ENCODE results near the gene ZNF335.

Gene ZNF335

DNA sequence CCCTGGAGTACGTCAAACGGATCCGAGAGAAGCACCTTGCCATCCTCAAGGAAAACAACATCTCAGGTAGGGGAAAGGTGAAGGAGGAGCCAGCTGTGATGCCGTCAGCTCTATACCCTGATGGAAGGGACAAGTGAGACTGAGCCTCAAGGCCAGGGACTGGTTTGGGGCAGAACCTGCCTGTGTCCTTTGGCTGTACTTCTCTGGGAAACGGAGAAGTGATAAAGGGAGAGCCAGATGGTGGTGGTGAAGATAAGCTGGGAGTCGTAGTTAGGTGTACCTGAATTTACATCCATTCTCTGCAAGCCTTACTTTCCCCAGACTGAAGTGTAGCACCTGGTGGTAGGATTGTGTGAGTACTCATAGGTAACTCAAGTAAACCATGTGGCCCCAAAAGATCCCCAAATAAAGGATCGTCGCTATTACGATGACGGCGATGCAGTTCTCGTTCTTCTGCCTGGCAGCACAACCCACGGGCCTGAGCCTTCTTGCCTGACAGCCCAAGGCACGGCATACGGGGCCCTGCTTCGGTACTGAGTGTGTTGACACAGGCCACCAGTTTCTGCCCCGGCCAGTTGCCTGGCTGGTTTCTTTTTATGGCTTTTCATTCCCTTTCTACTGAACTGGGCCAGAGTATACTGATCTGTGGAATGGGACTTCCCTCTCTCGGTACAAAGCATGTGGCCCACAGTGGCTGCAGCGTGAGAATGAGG lies 26.9 kb downstream of the ZNF335 start:
- H3K14ac ChIP-seq (ENCODE audit: low read length) = no peak overlapping the region
- no peak overlapping the region for H4K8ac ChIP-seq (ENCODE audit: low read depth, low read length)
- DNase-seq (ENCODE audit: low spot score) = no peak
- H3K4me2 ChIP-seq (ENCODE audit: insufficient read depth, low read length, poor library complexity, severe bottlenecking) = no peak overlapping the region
- H3K4me1 ChIP-seq (ENCODE audit: control insufficient read depth in 2 of 2, insufficient read depth in 1 of 2, low read depth in 1 of 2, low read length in 2 of 2) = no peaks in the 10 kb centered on the region
- WGBS, 2 donors (ENCODE audit: extremely low coverage in 2 of 2, insufficient read length in 2 of 2, insufficient replicate concordance in 1 of 2) = no CpG with 5 or more reads among the region's 19 CpGs
- H3K27me3 ChIP-seq (ENCODE audit: control insufficient read depth in 3 of 3, insufficient read depth in 3 of 3, low read depth in 1 of 3, low read length in 3 of 3) = no peaks in the 10 kb centered on the region
- no peak overlapping the region for H2BK12ac ChIP-seq (ENCODE audit: low read length)
- no peak overlapping the region for H2BK5ac ChIP-seq (ENCODE audit: low read length)
- H3K9ac ChIP-seq (ENCODE audit: low read depth, low read length, poor library complexity) = peak overlapping the region; percentile 60
- no peak overlapping the region for H2BK120ac ChIP-seq (ENCODE audit: low read depth, low read length)
- H3K4me3 ChIP-seq (ENCODE audit: low read length in 2 of 2) = no peak overlapping the region
- no peak overlapping the region for H4K91ac ChIP-seq (ENCODE audit: low read depth, low read length, poor library complexity)
- no peak overlapping the region for H3K27ac ChIP-seq (replicated peaks; ENCODE audit: low read length)
- no peak overlapping the region for H2AFZ ChIP-seq (ENCODE audit: low read length)
- H3K9me3 ChIP-seq (replicated peaks in 1 of 2; ENCODE audit: control insufficient read depth in 2 of 2, insufficient read depth in 1 of 2, low read depth in 1 of 2, low read length in 2 of 2) = no peaks in the 10 kb centered on the region
- no peaks in the 10 kb centered on the region for H3K79me1 ChIP-seq (ENCODE audit: low read depth, low read length)
- no peak overlapping the region for H3K4ac ChIP-seq (ENCODE audit: low read length)
- H2BK15ac ChIP-seq (ENCODE audit: low read length) = no peak overlapping the region
- H3K18ac ChIP-seq (ENCODE audit: low read length) = no peak overlapping the region
- H3K23ac ChIP-seq (ENCODE audit: low read depth, low read length, poor library complexity) = no peak overlapping the region
- no peak overlapping the region for H2AK5ac ChIP-seq (ENCODE audit: low read depth, low read length)
- peaks cover 72 to 96% of the 10 kb centered on the region in 2 donors for H3K36me3 ChIP-seq (replicated peaks in 1 of 2; ENCODE audit: control insufficient read depth in 2 of 2, insufficient read depth in 2 of 2, low read length in 2 of 2)

DNA sequence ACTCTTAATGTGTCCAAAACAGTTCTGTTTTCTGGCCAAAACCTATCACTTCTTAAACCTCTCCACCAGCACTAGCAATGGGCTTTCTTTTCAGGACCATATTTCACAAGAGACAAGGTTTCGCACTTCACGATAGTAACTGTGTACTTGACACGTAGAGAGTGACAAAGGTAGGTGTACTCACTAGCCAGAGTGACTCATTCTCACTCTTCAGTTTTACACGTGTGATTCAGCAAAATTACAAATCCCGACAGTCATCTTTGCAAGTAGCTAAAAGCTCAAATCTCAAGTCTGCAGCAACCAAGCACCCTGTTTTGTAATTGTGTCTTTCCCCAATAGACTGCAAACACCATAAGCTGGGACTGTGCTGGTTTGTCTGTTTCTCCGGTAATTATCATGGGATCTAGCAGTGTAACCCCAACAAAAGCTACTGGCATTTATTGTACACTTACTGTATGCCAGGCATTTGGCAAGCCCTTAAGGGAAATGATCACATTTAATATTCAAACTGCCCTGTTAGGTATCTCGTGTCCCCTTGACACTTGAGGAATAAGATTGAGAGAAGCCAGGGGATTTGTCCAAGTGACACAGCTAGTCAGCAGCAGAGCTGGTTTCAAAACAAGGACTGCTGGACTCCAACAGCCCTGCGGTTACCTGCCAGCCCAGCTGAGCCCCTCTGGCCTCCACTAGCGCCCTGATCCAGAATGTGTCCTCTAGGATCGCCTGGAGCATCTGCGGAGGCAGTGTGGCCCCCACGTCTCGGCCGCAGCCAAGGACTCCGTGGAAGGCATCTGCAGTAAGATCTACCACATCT lies 27.6 kb downstream of the ZNF335 start:
- WGBS, 2 donors (ENCODE audit: extremely low coverage in 2 of 2, insufficient read length in 2 of 2, insufficient replicate concordance in 1 of 2) = no CpG with 5 or more reads among the region's 15 CpGs
- Histone ChIP-seq H2BK12ac (ENCODE audit: low read length) (no peak overlapping the region), H3K18ac (ENCODE audit: low read length) (no peak overlapping the region), H3K27ac (replicated peaks; ENCODE audit: low read length) (no peak overlapping the region), H3K4me3 (ENCODE audit: low read length in 2 of 2) (no peak overlapping the region), H3K14ac (ENCODE audit: low read length) (no peak overlapping the region), H2AFZ (ENCODE audit: low read length) (no peak overlapping the region), H4K91ac (ENCODE audit: low read depth, low read length, poor library complexity) (no peak overlapping the region), H3K9ac (ENCODE audit: low read depth, low read length, poor library complexity) (peak overlapping the region; percentile 60), H3K4me2 (ENCODE audit: insufficient read depth, low read length, poor library complexity, severe bottlenecking) (no peak overlapping the region), H3K36me3 (replicated peaks in 1 of 2; ENCODE audit: control insufficient read depth in 2 of 2, insufficient read depth in 2 of 2, low read length in 2 of 2) (peaks cover 74 to 96% of the 10 kb centered on the region in 2 donors), H3K9me3 (replicated peaks in 1 of 2; ENCODE audit: control insufficient read depth in 2 of 2, insufficient read depth in 1 of 2, low read depth in 1 of 2, low read length in 2 of 2) (no peaks in the 10 kb centered on the region), H3K4me1 (ENCODE audit: control insufficient read depth in 2 of 2, insufficient read depth in 1 of 2, low read depth in 1 of 2, low read length in 2 of 2) (no peaks in the 10 kb centered on the region), H3K27me3 (ENCODE audit: control insufficient read depth in 3 of 3, insufficient read depth in 3 of 3, low read depth in 1 of 3, low read length in 3 of 3) (no peaks in the 10 kb centered on the region), H4K8ac (ENCODE audit: low read depth, low read length) (no peak overlapping the region), H3K79me1 (ENCODE audit: low read depth, low read length) (no peaks in the 10 kb centered on the region), H2BK5ac (ENCODE audit: low read length) (no peak overlapping the region), H3K23ac (ENCODE audit: low read depth, low read length, poor library complexity) (no peak overlapping the region), H2BK120ac (ENCODE audit: low read depth, low read length) (no peak overlapping the region), H2BK15ac (ENCODE audit: low read length) (no peak overlapping the region), H3K4ac (ENCODE audit: low read length) (no peak overlapping the region), H2AK5ac (ENCODE audit: low read depth, low read length) (no peak overlapping the region)
- no peak for DNase-seq (ENCODE audit: low spot score)

DNA sequence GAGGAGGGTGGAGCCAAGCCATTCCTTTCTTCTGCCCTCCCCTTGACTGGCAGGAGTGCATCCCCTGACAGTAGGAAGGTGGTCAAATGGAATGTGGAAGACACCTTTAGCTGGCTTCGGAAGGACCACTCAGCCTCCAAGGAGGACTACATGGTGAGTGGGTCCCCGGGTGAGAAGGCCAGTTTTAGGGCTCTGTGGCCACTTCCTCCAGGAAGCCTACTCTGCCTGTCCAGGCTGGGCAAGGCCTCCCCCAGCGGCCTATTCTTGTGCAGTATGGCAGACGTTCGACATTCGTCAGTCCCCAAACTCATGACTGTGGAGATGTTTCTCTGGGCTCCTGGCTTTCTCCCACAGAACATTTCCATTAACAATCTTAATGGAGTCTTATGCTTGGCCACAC lies 28.4 kb downstream of the ZNF335 start:
- H3K18ac ChIP-seq (ENCODE audit: low read length) = no peak overlapping the region
- H3K9me3 ChIP-seq (replicated peaks in 1 of 2; ENCODE audit: control insufficient read depth in 2 of 2, insufficient read depth in 1 of 2, low read depth in 1 of 2, low read length in 2 of 2) = no peaks in the 10 kb centered on the region
- H3K4me1 ChIP-seq (ENCODE audit: control insufficient read depth in 2 of 2, insufficient read depth in 1 of 2, low read depth in 1 of 2, low read length in 2 of 2) = no peaks in the 10 kb centered on the region
- no peak overlapping the region for H2BK15ac ChIP-seq (ENCODE audit: low read length)
- no CpG with 5 or more reads among the region's 6 CpGs for WGBS, 2 donors (ENCODE audit: extremely low coverage in 2 of 2, insufficient read length in 2 of 2, insufficient replicate concordance in 1 of 2)
- no peak overlapping the region for H4K8ac ChIP-seq (ENCODE audit: low read depth, low read length)
- H3K79me1 ChIP-seq (ENCODE audit: low read depth, low read length) = no peaks in the 10 kb centered on the region
- peaks cover 74 to 96% of the 10 kb centered on the region in 2 donors for H3K36me3 ChIP-seq (replicated peaks in 1 of 2; ENCODE audit: control insufficient read depth in 2 of 2, insufficient read depth in 2 of 2, low read length in 2 of 2)
- H3K4me3 ChIP-seq (ENCODE audit: low read length in 2 of 2) = no peak overlapping the region
- no peak overlapping the region for H3K14ac ChIP-seq (ENCODE audit: low read length)
- H2BK5ac ChIP-seq (ENCODE audit: low read length) = no peak overlapping the region
- H2AK5ac ChIP-seq (ENCODE audit: low read depth, low read length) = no peak overlapping the region
- H3K27me3 ChIP-seq (ENCODE audit: control insufficient read depth in 3 of 3, insufficient read depth in 3 of 3, low read depth in 1 of 3, low read length in 3 of 3) = no peaks in the 10 kb centered on the region
- DNase-seq (ENCODE audit: low spot score) = no peak
- H2AFZ ChIP-seq (ENCODE audit: low read length) = no peak overlapping the region
- H4K91ac ChIP-seq (ENCODE audit: low read depth, low read length, poor library complexity) = no peak overlapping the region
- H3K23ac ChIP-seq (ENCODE audit: low read depth, low read length, poor library complexity) = no peak overlapping the region
- no peak overlapping the region for H3K4ac ChIP-seq (ENCODE audit: low read length)
- H3K9ac ChIP-seq (ENCODE audit: low read depth, low read length, poor library complexity) = no peak overlapping the region
- H2BK12ac ChIP-seq (ENCODE audit: low read length) = no peak overlapping the region
- no peak overlapping the region for H3K4me2 ChIP-seq (ENCODE audit: insufficient read depth, low read length, poor library complexity, severe bottlenecking)
- H3K27ac ChIP-seq (replicated peaks; ENCODE audit: low read length) = no peak overlapping the region
- H2BK120ac ChIP-seq (ENCODE audit: low read depth, low read length) = no peak overlapping the region

DNA sequence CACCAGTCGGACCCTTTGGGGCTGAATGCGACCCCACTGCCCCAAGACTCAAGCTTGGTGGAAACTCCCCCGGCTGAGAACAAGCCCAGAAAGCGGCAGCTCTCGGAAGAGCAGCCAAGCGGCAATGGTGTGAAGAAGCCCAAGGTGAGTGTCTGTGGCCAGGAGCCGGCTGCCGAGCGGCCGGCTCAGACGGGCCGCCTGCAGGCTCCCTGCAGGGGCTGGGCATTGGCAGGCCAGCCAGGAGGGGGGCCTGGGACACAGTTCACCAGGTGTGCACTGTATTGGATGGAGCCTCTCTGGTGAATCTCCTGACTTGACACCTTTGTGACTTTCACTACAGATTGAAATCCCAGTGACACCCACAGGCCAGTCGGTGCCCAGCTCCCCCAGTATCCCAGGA lies 31.5 kb downstream of the ZNF335 start:
- no peaks in the 10 kb centered on the region for H3K9me3 ChIP-seq (replicated peaks in 1 of 2; ENCODE audit: control insufficient read depth in 2 of 2, insufficient read depth in 1 of 2, low read depth in 1 of 2, low read length in 2 of 2)
- H2BK15ac ChIP-seq (ENCODE audit: low read length) = no peak overlapping the region
- H3K4me1 ChIP-seq (ENCODE audit: control insufficient read depth in 2 of 2, insufficient read depth in 1 of 2, low read depth in 1 of 2, low read length in 2 of 2) = peaks cover 4 to 7% of the 10 kb centered on the region in 2 donors
- no peaks in the 10 kb centered on the region for H3K27me3 ChIP-seq (ENCODE audit: control insufficient read depth in 3 of 3, insufficient read depth in 3 of 3, low read depth in 1 of 3, low read length in 3 of 3)
- no peak overlapping the region for H3K4ac ChIP-seq (ENCODE audit: low read length)
- H3K4me2 ChIP-seq (ENCODE audit: insufficient read depth, low read length, poor library complexity, severe bottlenecking) = no peak overlapping the region
- DNase-seq (ENCODE audit: low spot score) = no peak
- no peak overlapping the region for H2AFZ ChIP-seq (ENCODE audit: low read length)
- no peak overlapping the region for H2BK5ac ChIP-seq (ENCODE audit: low read length)
- no peak overlapping the region for H3K27ac ChIP-seq (replicated peaks; ENCODE audit: low read length)
- H3K9ac ChIP-seq (ENCODE audit: low read depth, low read length, poor library complexity) = no peak overlapping the region
- no peak overlapping the region for H2AK5ac ChIP-seq (ENCODE audit: low read depth, low read length)
- no peak overlapping the region for H3K23ac ChIP-seq (ENCODE audit: low read depth, low read length, poor library complexity)
- no peak overlapping the region for H4K8ac ChIP-seq (ENCODE audit: low read depth, low read length)
- H3K18ac ChIP-seq (ENCODE audit: low read length) = no peak overlapping the region
- peaks cover 64 to 84% of the 10 kb centered on the region in 2 donors for H3K36me3 ChIP-seq (replicated peaks in 1 of 2; ENCODE audit: control insufficient read depth in 2 of 2, insufficient read depth in 2 of 2, low read length in 2 of 2)
- H2BK120ac ChIP-seq (ENCODE audit: low read depth, low read length) = no peak overlapping the region
- no peak overlapping the region for H3K4me3 ChIP-seq (ENCODE audit: low read length in 2 of 2)
- no peak overlapping the region for H4K91ac ChIP-seq (ENCODE audit: low read depth, low read length, poor library complexity)
- no peak overlapping the region for H2BK12ac ChIP-seq (ENCODE audit: low read length)
- WGBS, 2 donors (ENCODE audit: extremely low coverage in 2 of 2, insufficient read length in 2 of 2, insufficient replicate concordance in 1 of 2) = no CpG with 5 or more reads among the region's 13 CpGs
- no peak overlapping the region for H3K14ac ChIP-seq (ENCODE audit: low read length)
- H3K79me1 ChIP-seq (ENCODE audit: low read depth, low read length) = peaks cover 3% of the 10 kb centered on the region

Data from neuronal stem cell (in vitro differentiated cells).